Globus pallidus (tissue), 1 donor: ENCODE data around the gene ABCA2.
A peak's percentile ranks its signal among the peaks of the same experiment; 100 is the strongest.

ENCODE experiments used
- DNase-seq: peaks from one replicate; pipeline ENCODE4 v3.0.0-alpha.2; 2015; ENCODE audit warnings: low spot score

The ABCA2 gene

DNA sequence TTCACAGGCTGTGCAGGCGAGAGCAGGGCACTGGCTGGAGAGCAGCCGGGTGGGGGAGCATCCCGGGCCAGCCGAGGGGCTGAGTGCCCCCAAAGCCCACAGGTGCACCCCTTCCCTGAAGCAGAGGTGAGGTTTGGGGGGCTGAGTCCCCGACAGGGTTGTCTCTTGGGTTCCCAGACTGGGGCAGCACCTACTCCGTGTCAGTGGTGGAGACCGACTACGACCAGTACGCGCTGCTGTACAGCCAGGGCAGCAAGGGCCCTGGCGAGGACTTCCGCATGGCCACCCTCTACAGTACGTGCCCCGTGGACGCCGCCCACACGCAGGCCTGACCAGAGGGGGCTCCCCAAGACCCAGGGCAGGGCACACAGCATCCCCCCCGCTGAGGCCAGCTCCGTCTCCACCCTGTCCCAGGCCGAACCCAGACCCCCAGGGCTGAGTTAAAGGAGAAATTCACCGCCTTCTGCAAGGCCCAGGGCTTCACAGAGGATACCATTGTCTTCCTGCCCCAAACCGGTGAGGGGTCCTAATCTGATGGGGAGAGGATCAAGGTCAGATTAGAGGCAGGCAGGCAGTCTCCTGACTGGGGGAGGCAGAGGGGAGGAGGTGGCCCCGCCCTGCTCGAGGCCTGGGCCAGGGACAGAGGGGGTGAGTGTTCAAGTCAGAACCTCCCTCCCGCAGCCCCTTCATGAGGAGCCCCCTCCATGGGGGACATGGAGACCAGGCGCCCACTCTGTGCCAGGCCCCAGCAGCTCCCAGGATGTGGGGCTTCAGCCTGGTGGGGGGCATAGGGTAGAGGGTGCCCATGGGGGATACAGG lies 48.1 kb downstream of the ABCA2 start:
- peak; percentile 47 for DNase-seq

DNA sequence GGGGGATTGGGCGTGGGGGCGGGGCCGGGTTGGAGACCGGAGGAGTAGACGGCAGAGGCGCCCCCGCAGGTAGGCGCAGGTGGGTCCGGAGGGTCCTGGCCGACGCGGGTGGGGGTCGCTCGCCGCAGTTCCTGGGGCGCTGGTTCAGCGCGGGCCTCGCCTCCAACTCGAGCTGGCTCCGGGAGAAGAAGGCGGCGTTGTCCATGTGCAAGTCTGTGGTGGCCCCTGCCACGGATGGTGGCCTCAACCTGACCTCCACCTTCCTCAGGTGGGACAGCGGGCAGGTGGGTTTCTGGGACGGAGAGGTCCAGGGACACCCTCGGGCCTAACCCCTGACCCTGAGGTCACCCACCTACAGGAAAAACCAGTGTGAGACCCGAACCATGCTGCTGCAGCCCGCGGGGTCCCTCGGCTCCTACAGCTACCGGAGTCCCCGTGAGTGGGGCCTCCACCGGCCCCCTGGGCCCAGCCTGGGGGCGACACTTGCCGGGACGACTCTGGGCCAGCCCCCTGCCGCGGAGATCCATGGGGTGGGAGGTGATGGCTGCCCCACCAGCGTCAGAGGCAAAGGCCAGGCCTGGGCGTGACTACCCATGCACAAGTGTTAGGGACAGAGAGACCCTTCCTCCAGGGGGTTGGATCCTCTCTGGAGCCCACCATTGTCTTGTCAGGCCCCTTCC lies 49.0 kb downstream of the ABCA2 start:
- peak; percentile 54 for DNase-seq

GRCh38 chr9:136978073-136978864 lies 49.8 kb downstream of the ABCA2 start:
- DNase-seq: peak; percentile 96

- no peak for DNase-seq
Observed at GRCh38 chr9:136977649-136978072, 50.4 kb downstream of the ABCA2 start.

GRCh38 chr9:136977223-136977622 lies 50.8 kb downstream of the ABCA2 start, which contains the start of gene PTGDS:
Gene PTGDS, plus strand, starts transcription at chr9:136977504. Its CDS starts 75 bp downstream, at chr9:136977579.
- peak; percentile 98 for DNase-seq

- DNase-seq: peak; percentile 90
Observed at GRCh38 chr9:136975644-136976043, 52.4 kb downstream of the ABCA2 start.

DNA sequence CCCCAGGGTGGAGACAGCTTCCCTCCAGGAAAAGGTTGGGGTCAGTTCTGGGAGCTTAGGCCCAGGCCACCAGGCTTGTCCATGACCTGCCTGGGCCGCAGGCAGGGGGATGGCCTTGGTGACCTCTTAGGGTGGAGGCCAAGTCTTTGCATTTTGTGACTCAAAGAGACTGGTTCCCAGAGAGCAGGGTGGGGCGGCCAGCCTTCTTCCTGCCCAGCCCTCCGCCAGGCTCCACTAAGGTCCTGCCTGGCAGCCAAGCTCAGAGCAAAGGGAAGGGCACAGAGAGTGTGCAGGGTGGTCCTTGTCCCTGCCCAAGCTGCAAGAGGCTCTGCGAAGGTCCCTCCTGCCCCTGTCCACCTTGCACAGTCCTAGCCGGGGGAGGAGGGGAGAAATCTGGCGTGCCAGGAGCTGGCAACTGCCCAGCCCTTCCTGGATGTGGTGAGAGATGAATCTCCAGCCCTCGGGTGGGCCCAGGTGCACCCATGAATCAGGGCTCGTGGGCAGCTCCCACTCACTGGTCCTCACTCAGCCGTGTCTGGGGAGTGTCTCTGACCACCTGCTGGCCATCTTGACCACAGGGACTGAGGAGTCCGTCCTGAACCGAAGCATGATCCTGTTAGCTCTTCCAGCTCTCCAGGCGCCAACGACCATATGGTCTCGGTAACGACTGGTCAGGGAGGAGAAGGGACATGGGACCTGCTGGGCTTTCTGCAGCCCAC lies 53.1 kb downstream of the ABCA2 start:
- DNase-seq: no peak

- DNase-seq: no peak
Observed at GRCh38 chr9:136973618-136974617, 54.1 kb downstream of the ABCA2 start.

GRCh38 chr9:136972743-136973142 lies 55.3 kb downstream of the ABCA2 start:
- no peak for DNase-seq

DNA sequence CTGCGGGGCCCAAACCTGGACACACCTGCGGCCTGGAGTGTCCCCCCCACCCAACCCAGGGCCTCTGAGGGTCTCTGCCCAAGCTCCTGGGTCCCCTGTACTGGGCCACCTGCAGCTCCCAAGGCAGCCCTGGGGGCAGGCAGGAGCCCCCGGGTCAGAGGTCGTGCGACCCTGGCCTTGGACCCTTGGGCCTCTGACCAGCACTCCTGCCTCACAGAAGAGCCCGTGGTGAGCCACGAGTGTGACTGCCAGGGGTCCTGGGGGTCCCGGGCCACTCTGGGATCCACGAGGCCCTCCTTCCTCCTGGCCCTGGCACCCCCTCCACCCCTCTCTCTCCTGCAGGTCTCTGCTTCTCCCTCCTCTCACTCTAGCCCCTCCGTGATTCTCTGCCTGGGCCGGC lies 55.7 kb downstream of the ABCA2 start:
- DNase-seq: no peak

DNA sequence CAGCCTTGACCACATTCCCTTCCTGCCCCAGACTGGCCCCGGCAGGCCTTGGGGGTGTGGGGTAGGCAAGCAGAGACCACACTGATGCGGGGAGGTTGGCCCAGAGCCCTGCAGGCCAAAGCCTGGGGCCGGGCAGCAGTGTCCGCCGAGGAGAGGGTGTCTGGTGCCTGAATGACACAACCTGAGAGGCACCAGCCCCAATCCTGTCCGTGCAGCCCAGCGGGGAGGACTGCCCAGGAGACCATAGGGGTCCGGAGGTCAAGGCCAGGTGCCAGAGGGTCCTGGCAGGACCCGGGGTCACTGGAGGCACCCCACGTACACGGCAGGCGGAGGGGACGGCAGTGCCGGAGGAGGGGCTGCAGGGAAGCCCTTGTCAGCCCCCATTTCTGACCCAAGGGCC lies 56.3 kb downstream of the ABCA2 start:
- no peak for DNase-seq

GRCh38 chr9:136970361-136970760 lies 57.7 kb downstream of the ABCA2 start:
- DNase-seq: no peak

DNA sequence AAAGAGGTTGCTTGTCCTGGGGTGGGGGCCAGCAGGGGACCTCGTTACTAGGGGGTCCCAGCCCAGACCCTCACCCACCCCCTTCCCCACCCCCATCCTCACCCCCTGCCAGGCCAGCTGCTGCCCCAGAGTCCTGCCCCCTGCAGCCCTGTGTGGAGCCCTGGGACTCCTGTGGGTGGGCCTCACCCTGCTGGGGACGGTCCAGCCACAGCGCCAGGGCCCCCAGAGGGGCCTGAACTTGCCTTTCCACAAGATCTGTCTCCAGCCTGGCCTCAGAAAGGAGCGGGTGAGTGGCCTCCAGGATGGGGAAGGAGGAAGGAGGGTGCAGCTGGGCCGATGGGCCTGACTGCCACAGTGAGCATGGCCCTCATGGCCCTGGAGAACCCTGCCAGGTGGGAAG lies 58.3 kb downstream of the ABCA2 start:
- DNase-seq: no peak

- no peak for DNase-seq
Observed at GRCh38 chr9:136969150-136969549, 58.9 kb downstream of the ABCA2 start.

GRCh38 chr9:136968333-136969127 lies 59.5 kb downstream of the ABCA2 start:
- no peak for DNase-seq

- peak; percentile 85 for DNase-seq
Observed at GRCh38 chr9:136965771-136966484, 62.1 kb downstream of the ABCA2 start.

DNA sequence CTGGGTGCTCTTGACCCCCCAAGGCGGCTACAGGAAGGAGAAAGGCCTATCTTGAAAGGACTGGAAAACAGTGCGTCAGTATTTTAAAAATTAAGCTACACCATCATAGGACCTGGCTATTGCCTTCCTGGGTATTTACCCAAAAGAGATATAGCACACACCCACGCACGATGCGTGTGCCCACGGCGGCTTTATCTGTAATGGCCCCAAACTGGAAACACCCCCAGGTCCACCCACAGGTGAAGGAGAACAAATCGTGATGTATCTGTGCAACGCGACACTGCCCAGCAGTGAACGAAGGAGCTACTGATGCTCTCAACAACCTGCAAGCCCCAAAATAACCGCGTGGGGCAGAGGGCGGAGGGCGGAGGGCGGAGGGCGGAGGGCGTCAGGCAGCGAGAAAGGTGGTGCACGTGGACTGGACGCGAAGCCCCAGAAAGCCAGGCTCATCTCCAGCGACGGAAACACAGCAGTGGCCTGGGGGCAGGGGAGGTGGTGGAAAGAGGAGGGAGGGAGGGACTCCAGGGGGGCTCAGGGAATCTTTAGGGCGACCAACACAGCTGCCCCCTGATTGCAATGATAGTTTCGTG lies 63.1 kb downstream of the ABCA2 start:
- DNase-seq: no peak

GRCh38 chr9:136964171-136964689 lies 63.8 kb downstream of the ABCA2 start:
- no peak for DNase-seq
